ENCODE data around the gene IQSEC1. TPM values are rescaled to one million over a fixed set of nuclear protein-coding genes. Genes with fewer than 3 reads are reported as not detected.

Gene IQSEC1
- total RNA-seq, 2 experiments from 2014 or later: 38.6 to 39.3 TPM

GRCh38 chr3:13017361-13018042, 55.7 kb downstream of the IQSEC1 start:
- CTCF ChIA-PET: no interaction called here
- Mint-ChIP-seq H3K4me3 (no peak overlapping the region), H3K36me3 (ENCODE audit: low read depth) (peaks cover 5% of the 10 kb centered on the region), H3K27ac (peak overlapping the region; percentile 97), H3K4me1 (ENCODE audit: low read depth) (peaks cover 37% of the 10 kb centered on the region), H3K27me3 (ENCODE audit: low read depth) (no peaks in the 10 kb centered on the region), H3K9me3 (no peaks in the 10 kb centered on the region)
- no peak for DNase-seq
- intact Hi-C loops (cut with micrococcal nuclease): loop anchor here (10.0 kb wide), 1 partner anchor 1393 kb away; no protein-coding TSS in a partner anchor

GRCh38 chr3:13016721-13017255, 56.4 kb downstream of the IQSEC1 start:
- no peak for DNase-seq
- H3K4me3 Mint-ChIP-seq: peak overlapping the region; percentile 77
- H3K27me3 Mint-ChIP-seq (ENCODE audit: low read depth): no peaks in the 10 kb centered on the region
- intact Hi-C loops (cut with micrococcal nuclease): loop anchor here (10.0 kb wide), 1 partner anchor 1392 kb away; no protein-coding TSS in a partner anchor
- peaks cover 44% of the 10 kb centered on the region for H3K4me1 Mint-ChIP-seq (ENCODE audit: low read depth)
- H3K9me3 Mint-ChIP-seq: no peaks in the 10 kb centered on the region
- CTCF ChIA-PET: no interaction called here
- H3K36me3 Mint-ChIP-seq (ENCODE audit: low read depth): peaks cover 7% of the 10 kb centered on the region
- peak overlapping the region; percentile 97 for H3K27ac Mint-ChIP-seq

- intact Hi-C loops (cut with micrococcal nuclease): loop anchor here (10.0 kb wide), 1 partner anchor 1391 kb away; no protein-coding TSS in a partner anchor
- Mint-ChIP-seq H3K27me3 (ENCODE audit: low read depth) (no peaks in the 10 kb centered on the region), H3K9me3 (no peaks in the 10 kb centered on the region), H3K4me1 (ENCODE audit: low read depth) (peaks cover 50% of the 10 kb centered on the region), H3K36me3 (ENCODE audit: low read depth) (peaks cover 7% of the 10 kb centered on the region), H3K27ac (peak overlapping the region; percentile 97), H3K4me3 (peak overlapping the region; percentile 77)
- CTCF ChIA-PET: interaction anchor here (0.9 to 1.9 kb wide), 5 partner anchors 11 to 268 kb away, joined by 3 to 10 read pairs (median 4); no protein-coding TSS in a partner anchor
- DNase-seq: peak; percentile 84
Observed at GRCh38 chr3:13016083-13016720, 57.0 kb downstream of the IQSEC1 start.

- peak; percentile 88 for DNase-seq
- H3K9me3 Mint-ChIP-seq: no peaks in the 10 kb centered on the region
- peak overlapping the region; percentile 77 for H3K4me3 Mint-ChIP-seq
- H3K36me3 Mint-ChIP-seq (ENCODE audit: low read depth): peaks cover 9% of the 10 kb centered on the region
- H3K4me1 Mint-ChIP-seq (ENCODE audit: low read depth): peaks cover 55% of the 10 kb centered on the region
- intact Hi-C loops (cut with micrococcal nuclease): loop anchor here (1.0 to 10.0 kb wide), 6 partner anchors 13 to 1391 kb away; partner anchors contain the start of gene NUP210
- no peaks in the 10 kb centered on the region for H3K27me3 Mint-ChIP-seq (ENCODE audit: low read depth)
- H3K27ac Mint-ChIP-seq: peak overlapping the region; percentile 97
- CTCF ChIA-PET: interaction anchor here (0.9 to 1.9 kb wide), 5 partner anchors 11 to 269 kb away, joined by 3 to 10 read pairs (median 4); no protein-coding TSS in a partner anchor
Observed at GRCh38 chr3:13015286-13016082, 57.7 kb downstream of the IQSEC1 start.

- Mint-ChIP-seq H3K27ac (peak overlapping the region; percentile 97), H3K9me3 (no peaks in the 10 kb centered on the region), H3K4me1 (ENCODE audit: low read depth) (peaks cover 58% of the 10 kb centered on the region), H3K27me3 (ENCODE audit: low read depth) (no peaks in the 10 kb centered on the region), H3K36me3 (ENCODE audit: low read depth) (peaks cover 9% of the 10 kb centered on the region), H3K4me3 (peak overlapping the region; percentile 77)
- DNase-seq: no peak
- intact Hi-C loops (cut with micrococcal nuclease): loop anchor here (1.0 to 10.0 kb wide), 9 partner anchors 13 to 1637 kb away; partner anchors contain the start of genes CCDC174, NUP210 and RAF1
- CTCF ChIA-PET: interaction anchor here (0.9 to 1.9 kb wide), 5 partner anchors 10 to 32 kb away, joined by 3 to 10 read pairs (median 5); no protein-coding TSS in a partner anchor
Observed at GRCh38 chr3:13014755-13015285, 58.4 kb downstream of the IQSEC1 start.

GRCh38 chr3:13013994-13014754, 59.1 kb downstream of the IQSEC1 start:
- DNase-seq: peak; percentile 87
- H3K4me1 Mint-ChIP-seq (ENCODE audit: low read depth): peaks cover 64% of the 10 kb centered on the region
- peaks cover 9% of the 10 kb centered on the region for H3K36me3 Mint-ChIP-seq (ENCODE audit: low read depth)
- CTCF ChIA-PET: interaction anchor here (1.1 to 1.9 kb wide), 2 partner anchors 19 to 33 kb away, joined by 5 to 10 read pairs; no protein-coding TSS in a partner anchor
- peak overlapping the region; percentile 77 for H3K4me3 Mint-ChIP-seq
- intact Hi-C loops (cut with micrococcal nuclease): loop anchor here (2.0 to 10.0 kb wide), 5 partner anchors 352 to 1638 kb away; partner anchors contain the start of genes CCDC174, NUP210 and RAF1
- H3K27me3 Mint-ChIP-seq (ENCODE audit: low read depth): no peaks in the 10 kb centered on the region
- no peaks in the 10 kb centered on the region for H3K9me3 Mint-ChIP-seq
- peak overlapping the region; percentile 97 for H3K27ac Mint-ChIP-seq

GRCh38 chr3:13013566-13013965, 59.7 kb downstream of the IQSEC1 start:
- Mint-ChIP-seq H3K4me3 (peak overlapping the region; percentile 77), H3K4me1 (ENCODE audit: low read depth) (peaks cover 70% of the 10 kb centered on the region), H3K9me3 (no peaks in the 10 kb centered on the region), H3K36me3 (ENCODE audit: low read depth) (peaks cover 9% of the 10 kb centered on the region), H3K27ac (peak overlapping the region; percentile 97), H3K27me3 (ENCODE audit: low read depth) (no peaks in the 10 kb centered on the region)
- CTCF ChIA-PET: interaction anchor here (0.6 to 3.2 kb wide), 3 partner anchors 19 to 130 kb away, joined by 3 to 34 read pairs (median 5); no protein-coding TSS in a partner anchor
- intact Hi-C loops (cut with micrococcal nuclease): loop anchor here (5.0 to 10.0 kb wide), 4 partner anchors 351 to 1639 kb away; partner anchors contain the start of genes CCDC174 and RAF1
- DNase-seq: peak; percentile 34

GRCh38 chr3:13013151-13013561, 60.1 kb downstream of the IQSEC1 start:
- Mint-ChIP-seq H3K4me3 (peak overlapping the region; percentile 77), H3K4me1 (ENCODE audit: low read depth) (peaks cover 74% of the 10 kb centered on the region), H3K36me3 (ENCODE audit: low read depth) (peaks cover 9% of the 10 kb centered on the region), H3K9me3 (no peaks in the 10 kb centered on the region), H3K27me3 (ENCODE audit: low read depth) (no peaks in the 10 kb centered on the region), H3K27ac (peak overlapping the region; percentile 97)
- intact Hi-C loops (cut with micrococcal nuclease): loop anchor here (5.0 to 10.0 kb wide), 4 partner anchors 351 to 1639 kb away; partner anchors contain the start of genes CCDC174 and RAF1
- CTCF ChIA-PET: interaction anchor here (0.6 to 3.2 kb wide), 2 partner anchors 18 to 130 kb away, joined by 3 to 34 read pairs; no protein-coding TSS in a partner anchor
- DNase-seq: no peak

GRCh38 chr3:13012221-13012691, 61.0 kb downstream of the IQSEC1 start:
- DNase-seq: peak; percentile 88
- Mint-ChIP-seq H3K27me3 (ENCODE audit: low read depth) (no peaks in the 10 kb centered on the region), H3K4me1 (ENCODE audit: low read depth) (peaks cover 80% of the 10 kb centered on the region), H3K27ac (peak overlapping the region; percentile 97), H3K9me3 (no peaks in the 10 kb centered on the region), H3K4me3 (peak overlapping the region; percentile 65), H3K36me3 (ENCODE audit: low read depth) (peaks cover 9% of the 10 kb centered on the region)
- intact Hi-C loops (cut with micrococcal nuclease): loop anchor here (5.0 to 10.0 kb wide), 4 partner anchors 350 to 1640 kb away; partner anchors contain the start of genes CCDC174 and RAF1
- CTCF ChIA-PET: interaction anchor here (0.5 to 3.2 kb wide), 3 partner anchors 17 to 52 kb away, joined by 3 to 34 read pairs (median 6); no protein-coding TSS in a partner anchor

GRCh38 chr3:13011573-13012220, 61.5 kb downstream of the IQSEC1 start:
- intact Hi-C loops (cut with micrococcal nuclease): loop anchor here (1.0 to 10.0 kb wide), 8 partner anchors 9 to 1641 kb away; partner anchors contain the start of genes CCDC174 and RAF1
- CTCF ChIA-PET: interaction anchor here (0.5 to 3.2 kb wide), 4 partner anchors 17 to 80 kb away, joined by 3 to 34 read pairs (median 5); no protein-coding TSS in a partner anchor
- peaks cover 79% of the 10 kb centered on the region for H3K4me1 Mint-ChIP-seq (ENCODE audit: low read depth)
- peaks cover 9% of the 10 kb centered on the region for H3K36me3 Mint-ChIP-seq (ENCODE audit: low read depth)
- DNase-seq: peak; percentile 97
- peak overlapping the region; percentile 65 for H3K4me3 Mint-ChIP-seq
- H3K27ac Mint-ChIP-seq: peak overlapping the region; percentile 97
- H3K27me3 Mint-ChIP-seq (ENCODE audit: low read depth): no peaks in the 10 kb centered on the region
- H3K9me3 Mint-ChIP-seq: no peaks in the 10 kb centered on the region

All from activated naive CD4-positive, alpha-beta T cell treated with anti-CD3 and anti-CD28 coated beads for 36 hours (primary cell).